MM.1S (cell line): ENCODE measurements around the gene PERM1.

Experiments used
- EZH2phosphoT487 ChIP-seq: fragments of 300-600 bp; sonication (generic); IDR thresholded peaks from 2 replicates; pipeline ENCODE4 v1.6.1; 2018; ENCODE audit warnings: antibody characterized with exemption, low read length
- TF ChIP-seq, protein P1 (sequence below): fragments of 300-600 bp; sonication (generic); IDR thresholded peaks from 2 replicates; pipeline ENCODE4 v1.5.1; 2016; ENCODE audit warnings: antibody characterized with exemption, low read length, mixed read lengths

DNA sequence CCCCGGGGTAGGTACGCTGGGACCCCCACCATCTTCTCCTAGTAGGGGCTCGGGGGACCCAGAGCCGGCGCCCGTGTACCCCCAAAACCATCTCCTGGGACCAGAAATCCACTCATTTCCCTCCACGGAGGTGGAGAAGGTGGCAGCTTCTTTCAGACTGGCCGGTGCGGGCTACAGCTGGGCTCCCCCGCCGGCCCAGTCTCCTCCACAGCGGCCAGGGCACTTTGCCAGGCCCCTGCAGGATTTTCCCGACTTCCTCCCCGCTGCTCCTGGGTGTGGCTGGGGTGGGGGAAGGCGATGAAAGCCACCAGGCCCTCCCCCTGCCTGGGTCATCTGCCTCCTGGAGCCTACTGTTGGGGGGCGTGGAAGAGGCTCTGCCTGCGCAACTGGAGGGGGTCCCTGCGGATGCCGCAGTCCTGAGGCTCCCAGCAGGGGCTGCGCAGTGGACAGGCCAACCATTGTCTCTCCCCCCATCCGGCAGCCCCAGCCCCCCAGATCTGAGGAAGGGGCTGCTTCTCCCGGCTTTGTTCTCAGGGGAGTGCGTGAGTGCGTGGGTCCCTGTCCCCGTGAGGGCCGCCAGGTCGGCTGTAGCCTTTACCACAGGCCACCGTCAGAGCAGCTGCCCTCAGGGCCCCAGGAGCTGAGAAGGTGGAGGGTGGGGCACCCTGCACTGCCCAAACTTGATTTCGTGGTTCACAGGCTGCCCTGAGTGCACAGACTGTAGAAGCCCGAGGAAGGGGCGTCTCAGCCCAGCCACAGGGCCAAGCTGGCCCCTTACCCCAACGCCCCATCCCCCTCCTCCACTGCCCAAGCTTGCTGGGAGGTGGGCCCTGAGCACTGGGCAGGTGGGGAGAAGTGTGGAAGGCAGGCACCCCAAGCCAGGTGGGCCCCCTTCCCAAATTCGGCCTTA, 39.4 kb upstream of the PERM1 start:
- TF ChIP-seq, protein P1, sequence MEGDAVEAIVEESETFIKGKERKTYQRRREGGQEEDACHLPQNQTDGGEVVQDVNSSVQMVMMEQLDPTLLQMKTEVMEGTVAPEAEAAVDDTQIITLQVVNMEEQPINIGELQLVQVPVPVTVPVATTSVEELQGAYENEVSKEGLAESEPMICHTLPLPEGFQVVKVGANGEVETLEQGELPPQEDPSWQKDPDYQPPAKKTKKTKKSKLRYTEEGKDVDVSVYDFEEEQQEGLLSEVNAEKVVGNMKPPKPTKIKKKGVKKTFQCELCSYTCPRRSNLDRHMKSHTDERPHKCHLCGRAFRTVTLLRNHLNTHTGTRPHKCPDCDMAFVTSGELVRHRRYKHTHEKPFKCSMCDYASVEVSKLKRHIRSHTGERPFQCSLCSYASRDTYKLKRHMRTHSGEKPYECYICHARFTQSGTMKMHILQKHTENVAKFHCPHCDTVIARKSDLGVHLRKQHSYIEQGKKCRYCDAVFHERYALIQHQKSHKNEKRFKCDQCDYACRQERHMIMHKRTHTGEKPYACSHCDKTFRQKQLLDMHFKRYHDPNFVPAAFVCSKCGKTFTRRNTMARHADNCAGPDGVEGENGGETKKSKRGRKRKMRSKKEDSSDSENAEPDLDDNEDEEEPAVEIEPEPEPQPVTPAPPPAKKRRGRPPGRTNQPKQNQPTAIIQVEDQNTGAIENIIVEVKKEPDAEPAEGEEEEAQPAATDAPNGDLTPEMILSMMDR = no peak
- no peak for TF ChIP-seq EZH2phosphoT487
